PC-3 (cell line): ENCODE results near the gene PTGES.

Experiments
- CTCF ChIP-seq: fragments of 300-600 bp; sonication (generic); conservative IDR thresholded peaks from 2 replicates; pipeline ENCODE4 v1.5.1; 2017; ENCODE audit warnings: antibody characterized with exemption, low read depth, mild to moderate bottlenecking, low read length
- EZH2 ChIP-seq: fragments of 300-600 bp; sonication (generic); IDR thresholded peaks from one replicate; pipeline ENCODE4 v1.6.1; 2017; ENCODE audit warnings: antibody characterized with exemption, mild to moderate bottlenecking, low read length; ENCODE audit not compliant: unreplicated experiment
- EZH2phosphoT487 ChIP-seq: fragments of 300-600 bp; sonication (generic); IDR thresholded peaks from 2 replicates; pipeline ENCODE4 v1.6.1; 2018; ENCODE audit warnings: mild to moderate bottlenecking, antibody characterized with exemption, low read length, borderline replicate concordance

- TF ChIP-seq EZH2phosphoT487 (no peak), CTCF (no peak), EZH2 (no peak)
These were observed 16.5 kb downstream of the PTGES start for GRCh38 chr9:129736334-129736733.
